ENCODE measurements around the gene DLX6.

DNA sequence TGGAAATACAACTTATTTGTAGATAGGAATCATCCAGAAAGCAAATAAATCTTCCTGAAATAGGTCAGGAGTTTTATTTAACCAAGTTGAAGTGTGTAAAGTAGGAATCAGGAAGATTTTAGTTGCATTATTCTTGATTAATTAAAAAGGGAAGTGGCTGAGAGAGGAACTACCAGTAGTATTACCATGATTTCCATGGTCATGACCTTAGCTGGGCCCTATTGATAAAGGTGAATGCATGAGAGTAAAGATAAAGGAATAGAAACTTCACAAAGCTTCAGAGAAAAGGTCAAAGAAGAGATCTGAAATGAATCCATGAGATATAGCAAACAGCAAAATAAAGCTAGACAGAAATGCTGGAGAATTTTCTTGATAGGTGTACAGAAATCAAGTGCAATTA is 46.2 kb upstream of the DLX6 start:
- TF ChIP-seq, protein P1, sequence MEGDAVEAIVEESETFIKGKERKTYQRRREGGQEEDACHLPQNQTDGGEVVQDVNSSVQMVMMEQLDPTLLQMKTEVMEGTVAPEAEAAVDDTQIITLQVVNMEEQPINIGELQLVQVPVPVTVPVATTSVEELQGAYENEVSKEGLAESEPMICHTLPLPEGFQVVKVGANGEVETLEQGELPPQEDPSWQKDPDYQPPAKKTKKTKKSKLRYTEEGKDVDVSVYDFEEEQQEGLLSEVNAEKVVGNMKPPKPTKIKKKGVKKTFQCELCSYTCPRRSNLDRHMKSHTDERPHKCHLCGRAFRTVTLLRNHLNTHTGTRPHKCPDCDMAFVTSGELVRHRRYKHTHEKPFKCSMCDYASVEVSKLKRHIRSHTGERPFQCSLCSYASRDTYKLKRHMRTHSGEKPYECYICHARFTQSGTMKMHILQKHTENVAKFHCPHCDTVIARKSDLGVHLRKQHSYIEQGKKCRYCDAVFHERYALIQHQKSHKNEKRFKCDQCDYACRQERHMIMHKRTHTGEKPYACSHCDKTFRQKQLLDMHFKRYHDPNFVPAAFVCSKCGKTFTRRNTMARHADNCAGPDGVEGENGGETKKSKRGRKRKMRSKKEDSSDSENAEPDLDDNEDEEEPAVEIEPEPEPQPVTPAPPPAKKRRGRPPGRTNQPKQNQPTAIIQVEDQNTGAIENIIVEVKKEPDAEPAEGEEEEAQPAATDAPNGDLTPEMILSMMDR (IDR thresholded peaks at IDR 0.05), result no peak
- no peak for TF ChIP-seq POLR2A (IDR thresholded peaks at IDR 0.05)

All from lower leg skin (tissue), 3 donors.